ENCODE results near the gene IRF2BP2.

DNA sequence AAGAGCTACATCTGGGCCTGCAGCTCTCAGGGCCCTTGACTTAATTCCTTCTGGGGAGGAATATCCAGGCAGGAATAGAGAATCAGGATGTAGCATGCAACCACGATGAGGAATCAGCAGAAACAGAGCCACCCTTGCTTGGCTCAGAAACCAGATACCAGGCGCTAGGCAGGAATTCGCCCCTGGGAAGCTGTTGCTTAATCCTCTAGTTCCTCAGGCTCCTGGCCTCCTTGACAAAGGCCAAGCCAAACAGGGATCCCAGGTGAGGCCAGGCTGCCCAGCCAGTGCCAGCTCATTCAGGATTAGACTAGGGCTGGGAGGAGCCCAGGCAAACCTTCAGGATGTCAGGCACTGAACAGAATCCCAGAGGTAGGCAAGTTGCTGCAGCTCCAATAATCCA lies 48.2 kb upstream of the IRF2BP2 start:
- TF ChIP-seq, protein P1, sequence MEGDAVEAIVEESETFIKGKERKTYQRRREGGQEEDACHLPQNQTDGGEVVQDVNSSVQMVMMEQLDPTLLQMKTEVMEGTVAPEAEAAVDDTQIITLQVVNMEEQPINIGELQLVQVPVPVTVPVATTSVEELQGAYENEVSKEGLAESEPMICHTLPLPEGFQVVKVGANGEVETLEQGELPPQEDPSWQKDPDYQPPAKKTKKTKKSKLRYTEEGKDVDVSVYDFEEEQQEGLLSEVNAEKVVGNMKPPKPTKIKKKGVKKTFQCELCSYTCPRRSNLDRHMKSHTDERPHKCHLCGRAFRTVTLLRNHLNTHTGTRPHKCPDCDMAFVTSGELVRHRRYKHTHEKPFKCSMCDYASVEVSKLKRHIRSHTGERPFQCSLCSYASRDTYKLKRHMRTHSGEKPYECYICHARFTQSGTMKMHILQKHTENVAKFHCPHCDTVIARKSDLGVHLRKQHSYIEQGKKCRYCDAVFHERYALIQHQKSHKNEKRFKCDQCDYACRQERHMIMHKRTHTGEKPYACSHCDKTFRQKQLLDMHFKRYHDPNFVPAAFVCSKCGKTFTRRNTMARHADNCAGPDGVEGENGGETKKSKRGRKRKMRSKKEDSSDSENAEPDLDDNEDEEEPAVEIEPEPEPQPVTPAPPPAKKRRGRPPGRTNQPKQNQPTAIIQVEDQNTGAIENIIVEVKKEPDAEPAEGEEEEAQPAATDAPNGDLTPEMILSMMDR (IDR thresholded peaks at IDR 0.05), result no peak
- no peak for TF ChIP-seq POLR2A (IDR thresholded peaks at IDR 0.05)
- no peak for TF ChIP-seq POLR2AphosphoS5 (IDR thresholded peaks at IDR 0.05)
- no peak for TF ChIP-seq EP300 (IDR thresholded peaks at IDR 0.05)
